Fibroblast of skin of right quadriceps (primary cell): ENCODE results near the gene MYDGF.

ENCODE experiments used
- DNase-seq: peaks from one replicate; pipeline ENCODE4 v3.0.0-alpha.2; 2013

MYDGF gene

DNA sequence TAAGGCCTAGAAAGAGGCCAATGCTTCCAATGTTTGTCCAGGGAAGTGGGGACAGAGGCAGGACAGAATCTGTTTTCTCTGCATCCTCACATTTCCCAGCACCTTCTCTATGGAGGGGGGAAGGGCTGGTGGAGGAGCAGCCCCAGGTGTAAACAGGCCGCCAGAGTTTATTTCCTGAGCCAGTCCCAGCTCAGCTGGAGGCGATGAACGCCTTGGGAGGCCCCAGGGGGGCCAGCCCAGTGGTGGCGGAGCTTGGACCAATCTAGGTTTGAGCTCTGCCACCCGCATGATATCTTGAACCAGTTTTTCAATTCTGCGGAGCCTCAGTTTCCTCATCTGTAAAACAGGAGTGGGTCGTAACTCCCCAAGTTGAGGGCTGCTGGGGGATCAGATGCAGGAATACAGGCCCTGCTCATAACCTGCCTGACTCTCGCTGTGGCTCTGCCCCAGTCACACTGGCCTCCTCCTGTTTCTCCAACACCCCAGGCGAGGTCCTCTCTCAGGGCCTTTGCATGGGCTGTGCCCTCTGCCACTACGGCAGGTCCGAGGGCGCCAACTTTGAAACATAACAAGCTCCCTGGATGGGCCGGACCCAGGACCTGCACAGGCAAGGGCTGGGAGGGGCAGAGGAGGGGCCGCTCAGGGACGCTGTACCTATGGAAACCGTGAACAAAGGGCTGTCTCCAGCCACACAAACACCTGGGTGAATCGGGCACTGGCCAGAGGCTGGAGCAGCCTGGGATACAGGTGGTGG is 29.7 kb downstream of the MYDGF start:
- no peak for DNase-seq

DNA sequence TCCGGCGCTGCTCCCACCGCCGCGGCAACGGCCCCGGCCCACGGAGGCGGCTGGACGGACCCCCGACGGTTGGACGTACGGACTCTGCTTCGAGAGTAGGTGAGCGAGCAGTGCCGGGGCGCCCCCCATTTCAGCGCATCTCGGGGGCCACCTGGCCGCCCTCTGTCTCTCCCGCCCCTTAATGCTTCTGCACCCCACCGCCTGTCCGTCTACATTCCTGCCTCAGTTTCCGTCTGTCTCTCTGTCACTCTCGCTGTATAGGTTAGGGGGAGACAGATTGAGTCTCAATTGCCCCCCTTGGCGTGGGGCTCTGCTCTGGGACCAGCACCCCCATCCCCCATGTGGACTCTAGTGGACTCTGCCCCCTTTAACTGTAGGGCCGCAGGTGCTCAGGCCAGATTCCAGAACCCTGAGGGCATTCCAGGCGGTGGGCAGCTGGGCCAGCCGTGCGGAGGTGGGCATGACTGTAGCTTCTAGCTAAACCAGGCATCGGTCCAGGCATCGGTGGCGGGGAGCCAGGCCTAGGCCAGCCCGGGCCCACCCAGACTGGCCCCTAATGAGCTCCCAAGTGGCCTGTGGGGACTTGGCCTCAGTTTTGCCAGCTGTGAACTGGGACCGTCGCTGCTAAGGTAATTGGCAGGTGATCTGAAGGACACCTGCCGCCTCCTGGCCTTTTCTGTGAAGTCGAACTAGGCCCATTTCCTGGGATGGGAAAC is 30.5 kb downstream of the MYDGF start:
- no peak for DNase-seq

DNA sequence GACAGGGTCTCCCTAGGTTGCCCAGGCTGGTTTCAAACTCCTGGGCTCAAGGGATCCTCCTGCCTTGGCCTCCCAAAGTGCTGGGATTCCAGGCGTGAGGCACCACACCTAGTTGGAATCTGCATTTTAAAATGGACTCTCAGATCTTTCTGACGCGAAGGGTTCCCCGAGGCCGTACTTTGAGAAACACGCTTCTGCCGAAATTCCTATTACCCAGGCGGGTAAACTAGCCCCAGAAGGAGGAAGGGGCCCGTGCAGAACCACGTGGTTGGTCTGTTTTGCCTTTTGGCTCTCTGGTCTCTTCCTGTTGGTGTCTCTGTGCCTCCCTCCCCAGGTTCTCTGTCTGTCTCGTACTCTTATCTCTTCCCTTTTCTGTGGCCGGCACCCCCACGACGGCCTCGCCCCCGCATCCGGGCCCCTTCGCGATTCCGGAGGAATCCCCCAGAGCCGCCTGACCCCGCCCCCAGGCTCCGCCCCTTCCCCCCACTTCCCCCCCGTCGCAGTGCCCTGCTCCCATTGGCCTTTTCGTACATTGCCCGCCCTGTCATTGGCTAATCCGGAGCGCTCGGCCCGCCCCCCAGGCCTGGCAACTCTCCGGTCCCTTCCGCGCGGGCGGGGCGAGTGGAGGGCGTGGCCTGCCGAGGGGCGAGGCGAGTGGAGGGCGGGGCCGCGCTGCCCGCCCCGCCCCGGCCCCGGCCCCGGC is 31.2 kb downstream of the MYDGF start, which contains the start of gene TNFAIP8L1:
Gene TNFAIP8L1 (plus strand): TSS at position 689 of the 703 bp plus-strand sequence. CDS start 12,354 bp downstream, outside the sequence.
- peak; percentile 96 for DNase-seq

DNA sequence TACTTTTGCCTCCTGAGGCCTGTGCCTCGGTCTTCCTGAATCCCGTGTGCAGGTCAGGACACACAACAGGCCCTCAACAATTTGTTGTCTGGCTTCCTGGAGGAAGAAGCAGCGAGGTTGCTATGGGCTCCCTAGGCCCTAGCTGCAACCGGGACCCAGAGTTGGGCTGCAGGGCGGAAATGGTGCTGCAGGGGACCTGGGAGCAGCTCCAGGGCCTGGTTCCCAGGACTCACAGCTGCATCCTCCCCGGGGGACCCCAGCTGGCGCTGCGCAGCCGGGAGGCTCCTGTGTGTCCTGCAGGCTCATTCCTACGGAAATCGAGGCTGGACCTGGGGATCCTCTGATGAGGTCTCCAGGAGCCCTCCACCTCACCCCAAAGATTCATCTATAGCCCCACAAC is 31.8 kb downstream of the MYDGF start:
- DNase-seq, result no peak

DNA sequence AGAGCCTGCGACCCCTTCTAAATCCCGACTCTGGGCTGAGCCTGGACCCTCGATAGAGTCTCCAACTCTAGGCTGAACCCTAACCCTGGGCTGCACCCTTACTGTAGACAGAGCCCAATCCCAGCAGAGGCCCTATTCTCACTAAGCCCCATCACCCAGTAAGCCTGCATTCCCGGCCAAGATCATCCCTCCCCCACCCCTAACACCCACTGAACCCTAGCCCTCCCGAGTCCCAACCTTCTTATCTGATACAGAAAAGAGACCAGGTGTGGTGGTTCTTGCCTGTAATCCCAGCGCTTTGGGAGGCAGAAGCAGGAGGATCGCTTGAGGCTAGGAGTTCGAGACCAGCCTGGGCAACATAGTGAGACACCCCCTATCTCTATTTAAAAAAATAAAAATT is 33.4 kb downstream of the MYDGF start:
- DNase-seq, result no peak

DNA sequence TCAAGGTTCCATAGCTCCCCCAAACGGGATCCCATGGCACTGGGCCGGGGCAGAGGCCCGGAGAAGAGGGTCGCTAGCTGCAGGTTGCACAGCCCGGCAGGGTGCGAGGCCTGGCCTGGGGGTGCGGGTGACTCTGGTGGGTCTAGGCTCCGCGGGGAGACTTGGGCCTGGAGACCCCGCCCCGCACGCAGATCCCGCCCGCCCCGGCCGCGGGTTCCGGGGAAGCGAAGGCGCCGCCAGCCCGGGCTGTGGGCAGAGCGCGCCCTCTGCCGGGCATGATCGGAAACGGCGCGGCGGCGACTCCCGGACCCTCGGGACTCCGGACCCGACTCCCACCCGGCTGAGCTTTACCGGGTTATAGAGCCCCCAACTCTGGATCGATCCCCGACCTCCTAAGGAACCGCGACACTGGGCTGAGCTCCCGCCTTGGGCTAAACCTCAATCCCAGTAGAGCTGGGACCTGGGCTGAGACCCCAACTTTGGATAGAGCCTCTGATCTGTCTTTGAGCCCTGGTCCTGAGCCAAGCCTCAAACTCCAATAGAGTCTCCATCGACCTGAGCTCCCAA is 33.9 kb downstream of the MYDGF start:
- peak; percentile 56 for DNase-seq

DNA sequence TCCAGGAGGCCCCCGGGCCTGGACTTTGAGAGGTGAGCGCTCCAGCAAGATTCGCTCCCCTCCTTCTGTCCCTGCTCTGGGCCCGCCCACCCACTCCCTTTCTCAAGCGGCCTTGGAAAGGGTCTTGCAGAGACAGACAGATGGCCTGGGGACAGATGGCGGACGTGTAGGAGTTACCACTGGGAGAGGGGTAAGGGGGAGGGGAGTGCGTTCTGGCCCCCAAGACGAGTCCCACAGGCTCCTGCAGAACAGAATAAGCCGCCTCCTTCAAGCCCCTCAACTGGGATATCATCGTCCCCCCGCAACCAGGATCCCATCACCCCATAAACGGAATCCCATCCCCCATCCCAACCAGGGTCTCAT is 34.4 kb downstream of the MYDGF start:
- DNase-seq, result no peak

DNA sequence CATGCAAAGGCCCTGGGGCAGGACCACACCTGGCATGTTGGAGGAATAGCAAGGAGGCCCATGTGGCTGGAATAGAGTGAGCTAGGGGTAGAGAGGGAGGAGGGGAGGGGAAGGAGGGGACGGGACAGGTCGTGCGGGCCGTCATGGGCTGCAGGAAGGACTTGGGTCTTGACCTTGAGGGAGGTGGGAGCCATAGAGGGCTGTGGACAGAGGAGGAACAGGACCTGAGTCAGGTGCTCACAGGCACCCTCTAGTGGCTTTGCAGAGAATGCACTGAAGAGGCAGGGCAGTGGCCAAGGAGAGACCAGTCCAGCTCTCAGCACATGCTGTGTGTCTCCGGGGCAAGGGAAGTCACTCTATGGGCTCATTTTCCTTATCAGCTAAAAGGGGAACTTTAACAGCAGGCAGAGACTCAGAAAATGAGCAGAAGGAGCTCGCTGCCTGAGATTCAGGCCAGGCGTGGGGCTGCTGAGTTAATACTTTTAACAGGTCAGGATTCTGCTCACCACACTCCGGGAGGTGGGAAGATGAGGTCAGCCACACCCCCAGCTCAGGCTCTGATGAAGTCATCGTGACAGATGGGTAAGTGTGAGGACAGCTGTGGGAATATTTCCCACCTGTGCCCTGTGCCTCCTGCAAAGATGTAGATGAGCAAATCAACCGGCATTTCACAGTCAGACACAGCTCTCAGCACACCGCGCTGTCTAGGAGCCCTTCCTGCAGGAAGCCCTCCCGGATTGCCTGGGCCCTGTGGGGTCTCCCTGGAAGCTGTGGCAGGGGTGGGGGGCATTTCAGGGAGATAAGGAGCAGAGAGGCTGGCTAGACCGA is 36.8 kb downstream of the MYDGF start:
- DNase-seq, result peak; percentile 58

DNA sequence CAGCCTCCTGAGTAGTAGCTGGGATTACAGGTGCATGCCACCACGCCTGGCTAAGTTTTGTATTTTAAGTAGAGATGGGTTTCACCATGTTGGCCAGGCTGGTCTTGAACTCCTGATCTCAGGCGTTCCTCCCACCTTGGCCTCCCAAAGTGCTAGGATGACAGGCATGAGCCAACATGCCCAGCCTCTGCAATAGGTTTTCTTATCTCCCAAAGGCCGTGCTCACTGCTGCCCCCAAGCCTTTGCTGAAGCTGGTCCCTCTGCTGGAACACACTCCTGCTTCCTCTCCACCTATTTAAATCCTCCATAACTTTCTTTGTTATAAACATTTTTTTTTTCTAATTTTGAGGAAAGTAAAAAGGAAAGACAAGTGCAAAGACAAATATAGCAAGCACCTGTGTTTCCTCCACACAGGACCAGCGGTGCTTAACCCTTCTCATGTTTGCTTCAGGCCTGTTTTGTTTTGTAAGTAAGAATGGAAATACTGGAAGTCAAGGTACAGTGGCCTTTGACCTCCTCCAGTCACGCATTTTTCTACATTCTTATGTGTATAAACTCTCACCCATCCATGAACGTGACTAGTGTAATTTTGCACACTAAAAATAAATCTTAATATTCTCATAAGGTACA is 45.3 kb downstream of the MYDGF start:
- DNase-seq, result no peak

DNA sequence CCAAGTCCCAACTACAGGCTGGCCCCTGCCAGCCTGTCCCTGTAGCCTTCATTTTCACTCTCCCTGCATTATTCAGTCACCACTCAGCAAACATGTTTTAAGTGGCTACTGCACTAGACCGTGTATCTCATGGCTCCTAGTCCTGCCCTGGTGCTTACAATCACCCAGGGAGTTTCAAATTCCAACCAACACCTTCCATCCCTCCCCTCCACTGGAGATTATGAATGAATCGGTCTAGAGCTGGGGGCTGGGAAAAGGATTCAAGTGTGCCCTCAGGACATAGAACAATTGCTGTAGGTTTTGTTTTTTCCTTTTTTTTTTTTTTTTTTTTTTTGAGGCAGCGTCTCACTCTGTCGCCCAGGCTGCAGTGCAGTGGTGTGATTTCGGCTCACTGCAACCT is 45.8 kb downstream of the MYDGF start:
- DNase-seq, result no peak

DNA sequence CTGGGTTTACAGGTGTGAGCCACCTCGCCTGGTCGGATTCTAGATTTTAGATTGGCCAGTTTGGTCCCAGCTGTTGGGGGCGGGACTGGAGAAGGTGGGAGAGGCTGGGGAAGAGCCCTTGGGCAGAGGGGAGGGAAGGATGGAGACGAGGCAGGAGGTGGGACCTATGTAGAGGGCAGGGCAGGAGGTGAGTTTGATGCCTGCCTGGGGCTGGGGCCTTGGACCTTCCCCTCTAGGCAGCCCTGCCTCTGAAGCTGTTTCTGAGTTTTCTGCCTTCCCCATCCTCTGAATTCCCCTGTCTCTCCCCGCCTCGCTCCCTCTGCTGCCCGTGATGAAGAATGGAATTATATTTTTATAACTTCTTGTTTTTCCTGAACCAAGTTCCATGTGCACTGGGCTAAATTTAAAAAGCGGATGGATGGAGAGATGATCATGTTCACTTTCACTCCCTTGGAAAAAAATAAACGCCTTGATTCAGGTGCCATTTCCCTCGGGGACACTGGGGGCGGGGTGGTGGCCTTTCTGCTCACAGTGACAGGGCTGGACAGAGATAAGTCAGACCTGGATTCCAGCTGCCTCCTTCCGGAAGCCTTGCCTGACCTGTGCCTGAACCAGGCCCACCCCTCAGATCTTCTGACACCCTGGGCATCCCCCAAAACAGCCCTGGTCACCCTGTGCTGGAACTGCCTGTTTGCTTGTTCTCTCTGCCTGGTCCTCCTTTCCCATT is 47.3 kb downstream of the MYDGF start:
- DNase-seq, result no peak

DNA sequence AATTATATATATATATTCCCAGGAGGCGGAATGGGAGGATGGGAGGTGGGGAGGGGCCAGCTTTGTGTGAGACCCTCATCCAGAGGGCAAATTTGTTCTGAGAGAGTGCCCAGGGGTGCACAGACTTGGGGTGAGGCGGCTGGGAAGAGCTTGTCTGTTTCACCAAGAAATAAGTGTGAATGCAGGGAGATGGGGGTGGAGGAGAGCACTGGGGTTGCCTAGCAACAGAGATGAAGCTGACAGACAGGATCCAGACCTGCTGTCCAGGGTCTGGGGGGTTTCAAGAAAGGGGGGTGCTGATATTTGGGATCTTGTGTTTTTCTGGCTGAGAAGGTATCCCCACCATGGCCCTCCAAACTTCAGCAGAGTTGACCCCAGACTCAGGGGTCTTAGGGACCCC is 49.5 kb downstream of the MYDGF start:
- no peak for DNase-seq

DNA sequence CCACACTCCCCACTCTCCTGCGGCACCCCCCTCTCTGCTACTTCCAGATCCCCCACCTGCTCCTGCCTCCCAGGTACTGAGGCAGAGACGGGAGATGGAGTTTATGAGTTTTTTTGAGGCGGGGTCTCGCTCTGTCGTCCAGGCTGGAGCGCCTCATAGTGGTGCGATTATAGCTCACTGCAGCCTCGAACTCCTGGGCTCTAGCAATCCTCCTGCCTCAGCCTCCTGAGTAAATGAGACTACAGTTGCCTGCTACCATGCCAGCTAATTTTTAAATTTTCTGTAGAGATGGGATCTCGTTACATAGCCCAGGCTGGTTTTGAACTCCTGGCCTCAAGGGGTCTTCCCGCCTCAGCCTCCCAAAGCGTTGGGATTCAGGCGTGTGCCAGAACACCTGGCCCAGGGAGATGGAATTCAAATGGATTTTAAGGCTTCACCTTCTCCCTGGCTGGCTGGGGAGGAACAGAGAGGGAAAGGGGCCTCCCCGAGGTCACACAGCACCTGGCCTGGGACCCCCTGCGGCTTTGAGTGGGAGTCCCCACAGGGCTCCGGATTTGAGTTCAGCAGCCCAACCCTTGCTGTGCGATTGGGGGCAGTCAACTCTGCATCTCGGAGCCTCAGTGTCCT is 50.4 kb downstream of the MYDGF start:
- no peak for DNase-seq

DNA sequence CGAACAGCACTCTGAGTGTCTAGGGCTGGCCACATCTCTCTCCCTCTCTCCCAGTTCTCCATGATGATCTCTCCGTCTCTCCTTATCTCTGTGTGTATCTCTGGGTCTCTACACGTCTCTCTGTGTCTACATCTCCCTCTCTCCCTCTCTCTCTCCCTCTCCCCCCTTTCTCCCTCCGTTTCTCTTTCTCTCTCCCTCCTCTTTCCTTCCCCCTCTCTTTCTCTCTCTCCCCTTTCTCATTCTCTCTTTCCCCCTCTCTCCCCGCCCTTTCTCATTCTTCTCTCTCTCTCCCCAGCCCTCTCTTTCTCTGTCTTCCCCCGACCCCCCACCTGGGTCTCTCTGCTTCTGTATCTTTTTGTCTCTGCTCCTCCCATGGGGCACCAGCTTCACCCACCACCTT is 52.1 kb downstream of the MYDGF start:
- no peak for DNase-seq

DNA sequence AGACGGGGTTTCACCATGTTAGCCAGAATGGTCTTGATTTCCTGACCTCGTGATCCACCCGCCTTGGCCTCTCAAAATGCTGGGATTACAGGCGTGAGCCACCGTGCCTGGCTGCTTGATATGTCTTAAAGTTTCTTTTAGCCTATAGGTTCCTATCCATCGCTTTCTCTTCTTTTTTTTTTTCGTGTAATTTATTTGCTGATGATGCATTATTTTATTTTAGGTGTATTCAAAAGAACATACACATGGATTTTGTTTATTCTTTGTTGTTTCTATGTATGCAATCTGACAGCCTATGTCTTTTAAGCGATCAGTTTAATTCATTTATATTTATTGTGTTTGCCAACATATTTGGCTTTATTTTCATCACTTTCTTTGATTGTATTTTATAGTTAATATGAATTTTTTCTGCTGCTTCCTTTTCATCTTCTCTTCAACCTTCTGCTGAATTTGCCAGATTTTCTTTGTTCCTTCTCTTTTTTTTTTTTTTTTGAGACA is 56.8 kb downstream of the MYDGF start:
- no peak for DNase-seq

DNA sequence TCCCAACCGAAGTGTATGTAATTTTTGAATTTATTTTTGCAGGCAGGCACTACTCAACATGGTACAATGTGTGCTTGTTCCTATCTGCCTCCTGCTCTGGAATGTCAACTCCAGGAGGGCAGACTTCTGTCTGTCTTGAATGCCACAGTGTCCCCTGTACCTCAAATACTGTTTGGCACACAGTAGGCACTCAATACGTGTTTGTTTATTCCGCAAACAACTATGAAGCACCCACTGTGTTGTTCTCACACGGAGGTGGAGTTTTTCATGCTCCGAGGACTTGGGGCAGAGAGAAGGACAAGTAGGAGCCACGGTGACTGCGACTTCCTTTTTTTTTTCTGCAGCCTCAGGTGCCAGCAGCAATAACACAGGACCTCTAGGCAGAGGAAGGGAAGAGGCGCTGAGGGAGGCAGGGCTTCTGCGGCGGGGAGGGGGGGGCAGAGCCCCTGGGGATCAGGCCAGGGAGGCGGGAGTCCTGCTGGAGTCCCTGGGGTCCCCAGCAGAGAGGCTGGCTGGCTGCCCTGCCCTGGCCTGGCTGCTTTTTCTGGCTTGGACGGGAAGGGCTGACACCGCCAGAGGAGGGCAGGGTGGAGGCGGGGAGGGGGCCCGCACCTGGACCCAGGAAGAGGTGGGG is 60.1 kb downstream of the MYDGF start:
- DNase-seq, result no peak
